Activated naive CD8-positive, alpha-beta T cell treated with anti-CD3 and anti-CD28 coated beads, Interleukin-2, amount 50 U/mL, for 16 hours (primary cell): Measurements from ENCODE around the gene GRIA1.

ENCODE experiments used
- DNase-seq: peaks from one replicate; pipeline ENCODE4 v3.0.0-alpha.2; 2020; ENCODE audit warnings: low read depth, low spot score

Gene GRIA1

GRCh38 chr5:153780876-153781705, 290.6 kb downstream of the GRIA1 start:
- DNase-seq: no peak

- no peak for DNase-seq
Measured at GRCh38 chr5:153782589-153783361, 292.3 kb downstream of the GRIA1 start.

- no peak for DNase-seq
Measured at GRCh38 chr5:153783362-153783658, 292.8 kb downstream of the GRIA1 start.

- no peak for DNase-seq
Measured at GRCh38 chr5:153784277-153784676, 293.8 kb downstream of the GRIA1 start.

- DNase-seq: no peak
Measured at GRCh38 chr5:153791339-153791738, 300.9 kb downstream of the GRIA1 start.

GRCh38 chr5:153792305-153792704, 301.8 kb downstream of the GRIA1 start:
- DNase-seq: no peak

- no peak for DNase-seq
Measured at GRCh38 chr5:153793699-153794098, 303.2 kb downstream of the GRIA1 start.

GRCh38 chr5:153794327-153794726, 303.9 kb downstream of the GRIA1 start:
- DNase-seq: no peak

- DNase-seq: no peak
Measured at GRCh38 chr5:153796527-153796926, 306.1 kb downstream of the GRIA1 start.

GRCh38 chr5:153797484-153797883, 307.0 kb downstream of the GRIA1 start:
- DNase-seq: no peak

- no peak for DNase-seq
Measured at GRCh38 chr5:153798830-153799229, 308.4 kb downstream of the GRIA1 start.

GRCh38 chr5:153799466-153799865, 309.0 kb downstream of the GRIA1 start:
- DNase-seq: no peak

GRCh38 chr5:153802050-153802821, 311.8 kb downstream of the GRIA1 start:
- no peak for DNase-seq

- no peak for DNase-seq
Measured at GRCh38 chr5:153807801-153808200, 317.3 kb downstream of the GRIA1 start.

GRCh38 chr5:153809166-153809565, 318.7 kb downstream of the GRIA1 start:
- no peak for DNase-seq

- DNase-seq: no peak
Measured at GRCh38 chr5:153813901-153814300, 323.4 kb downstream of the GRIA1 start.

GRCh38 chr5:153816870-153817269, 326.4 kb downstream of the GRIA1 start:
- no peak for DNase-seq

GRCh38 chr5:153818626-153819025, 328.2 kb downstream of the GRIA1 start:
- no peak for DNase-seq

- no peak for DNase-seq
Measured at GRCh38 chr5:153823036-153823435, 332.6 kb downstream of the GRIA1 start.

GRCh38 chr5:153824909-153825308, 334.4 kb downstream of the GRIA1 start:
- no peak for DNase-seq

GRCh38 chr5:153827397-153827796, 336.9 kb downstream of the GRIA1 start:
- no peak for DNase-seq

- no peak for DNase-seq
Measured at GRCh38 chr5:153829510-153830065, 339.1 kb downstream of the GRIA1 start.
